ENCODE measurements around the gene FAM161B. TPM values are rescaled to one million over a fixed set of nuclear protein-coding genes. Genes with fewer than 3 reads are reported as not detected.

FAM161B gene
- 2.8 and 3.3 TPM in 2 replicates for total RNA-seq
- long read RNA-seq, full-length matches to known transcripts: 3 of 5 reads
- long read RNA-seq, partial matches to known transcripts: 1 of 5 reads
- long read RNA-seq, other reads (novel, unspliced or antisense): 1 of 5 reads

- Mint-ChIP-seq H3K27ac (ENCODE audit: unreplicated experiment) (peak within 1 kb of the TSS; percentile 92), H3K4me1 (peaks cover 22% of the 10 kb centered on the region), H3K9me3 (no peaks in the 10 kb centered on the region), H3K27me3 (ENCODE audit: low read depth) (no peaks in the 10 kb centered on the region), H3K36me3 (ENCODE audit: low read depth) (peaks cover 3% of the 10 kb centered on the region), H3K4me3 (peak within 1 kb of the TSS; percentile 99)
- DNase-seq (ENCODE audit: low read depth, low spot score): peak; percentile 81
- TF ChIP-seq CTCF (conservative IDR thresholded peaks at IDR 0.05): peak; percentile 18
Measured at GRCh38 chr14:73949752-73950734, at the start of gene FAM161B, which contains the start of gene COQ6. TSS of gene FAM161B (minus strand) at chr14:73950094. CDS start at chr14:73950026, 68 bp downstream. TSS of gene COQ6 (plus strand) at chr14:73950302. CDS start at chr14:73950333, 31 bp downstream.

- no peaks in the 10 kb centered on the region for H3K36me3 Mint-ChIP-seq (ENCODE audit: low read depth)
- no peak overlapping the region for H3K4me3 Mint-ChIP-seq
- no peak overlapping the region for H3K27ac Mint-ChIP-seq (ENCODE audit: unreplicated experiment)
- H3K9me3 Mint-ChIP-seq: no peaks in the 10 kb centered on the region
- no peaks in the 10 kb centered on the region for H3K4me1 Mint-ChIP-seq
- no peak for TF ChIP-seq CTCF (conservative IDR thresholded peaks at IDR 0.05)
- DNase-seq (ENCODE audit: low read depth, low spot score): no peak
- H3K27me3 Mint-ChIP-seq (ENCODE audit: low read depth): no peaks in the 10 kb centered on the region
Measured at GRCh38 chr14:73998726-73999125, 48.8 kb upstream of the FAM161B start.

- no peaks in the 10 kb centered on the region for H3K9me3 Mint-ChIP-seq
- TF ChIP-seq CTCF (conservative IDR thresholded peaks at IDR 0.05): no peak
- no peaks in the 10 kb centered on the region for H3K4me1 Mint-ChIP-seq
- no peaks in the 10 kb centered on the region for H3K27me3 Mint-ChIP-seq (ENCODE audit: low read depth)
- no peak overlapping the region for H3K27ac Mint-ChIP-seq (ENCODE audit: unreplicated experiment)
- H3K36me3 Mint-ChIP-seq (ENCODE audit: low read depth): no peaks in the 10 kb centered on the region
- no peak for DNase-seq (ENCODE audit: low read depth, low spot score)
- no peak overlapping the region for H3K4me3 Mint-ChIP-seq
Measured at GRCh38 chr14:73997944-73998447, 48.1 kb upstream of the FAM161B start.

GRCh38 chr14:73997108-73997943 lies 47.4 kb upstream of the FAM161B start:
- H3K4me1 Mint-ChIP-seq: no peaks in the 10 kb centered on the region
- no peak overlapping the region for H3K4me3 Mint-ChIP-seq
- H3K36me3 Mint-ChIP-seq (ENCODE audit: low read depth): no peaks in the 10 kb centered on the region
- no peaks in the 10 kb centered on the region for H3K9me3 Mint-ChIP-seq
- no peak for DNase-seq (ENCODE audit: low read depth, low spot score)
- H3K27ac Mint-ChIP-seq (ENCODE audit: unreplicated experiment): no peak overlapping the region
- TF ChIP-seq CTCF (conservative IDR thresholded peaks at IDR 0.05): no peak
- H3K27me3 Mint-ChIP-seq (ENCODE audit: low read depth): no peaks in the 10 kb centered on the region

- H3K4me1 Mint-ChIP-seq: no peaks in the 10 kb centered on the region
- no peak overlapping the region for H3K27ac Mint-ChIP-seq (ENCODE audit: unreplicated experiment)
- no peaks in the 10 kb centered on the region for H3K27me3 Mint-ChIP-seq (ENCODE audit: low read depth)
- no peaks in the 10 kb centered on the region for H3K9me3 Mint-ChIP-seq
- no peak overlapping the region for H3K4me3 Mint-ChIP-seq
- no peak for DNase-seq (ENCODE audit: low read depth, low spot score)
- H3K36me3 Mint-ChIP-seq (ENCODE audit: low read depth): no peaks in the 10 kb centered on the region
- TF ChIP-seq CTCF (conservative IDR thresholded peaks at IDR 0.05): no peak
Measured at GRCh38 chr14:73996731-73997107, 46.8 kb upstream of the FAM161B start.
